ENCODE results near the gene SMARCB1.

The SMARCB1 gene

DNA sequence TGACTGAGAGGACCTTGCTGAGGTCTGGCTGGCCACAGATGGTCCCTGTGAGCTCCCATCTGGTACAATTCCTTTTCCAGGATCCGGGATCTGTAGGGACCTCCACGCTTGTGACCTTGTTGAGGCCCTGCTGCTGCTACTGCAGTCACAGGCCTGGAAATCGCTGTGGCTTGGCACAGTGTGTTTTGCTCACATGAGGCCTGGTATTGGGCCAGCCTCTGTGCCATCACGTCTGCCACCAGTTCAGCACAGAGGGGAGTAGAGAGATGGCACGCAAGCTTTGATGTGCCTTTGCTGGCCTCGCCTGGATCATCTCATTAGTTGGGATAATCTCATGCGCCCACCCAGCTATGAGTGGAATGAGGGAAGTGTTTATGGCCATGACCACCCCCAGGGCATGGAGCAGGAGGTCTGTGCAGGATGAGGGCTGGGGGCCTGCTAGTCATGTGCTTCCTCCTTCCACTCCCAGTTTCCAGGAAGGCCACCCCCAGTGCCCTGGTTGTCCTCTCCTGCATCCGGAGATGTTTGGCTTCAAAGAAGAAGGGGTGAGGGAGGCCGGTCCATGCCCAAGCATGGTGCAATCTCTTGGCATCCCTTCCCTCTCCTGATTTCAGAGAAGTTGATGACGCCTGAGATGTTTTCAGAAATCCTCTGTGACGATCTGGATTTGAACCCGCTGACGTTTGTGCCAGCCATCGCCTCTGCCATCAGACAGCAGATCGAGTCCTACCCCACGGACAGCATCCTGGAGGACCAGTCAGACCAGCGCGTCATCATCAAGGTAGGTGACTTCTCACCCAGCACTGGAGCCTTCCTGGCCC lies 29.6 kb downstream of the SMARCB1 start:
- Mint-ChIP-seq H3K27ac (no peak overlapping the region), H3K4me3 (no peak overlapping the region), H3K9me3 (no peaks in the 10 kb centered on the region), H3K36me3 (peaks cover 50% of the 10 kb centered on the region), H3K4me1 (peaks cover 24% of the 10 kb centered on the region), H3K27me3 (no peaks in the 10 kb centered on the region)
- CTCF ChIA-PET = no interaction called here
- DNase-seq = no peak

GRCh38 chr22:23817146-23817545 lies 30.4 kb downstream of the SMARCB1 start:
- Mint-ChIP-seq H3K9me3 (no peaks in the 10 kb centered on the region), H3K4me3 (no peak overlapping the region), H3K36me3 (peaks cover 50% of the 10 kb centered on the region), H3K4me1 (peaks cover 27% of the 10 kb centered on the region), H3K27me3 (no peaks in the 10 kb centered on the region), H3K27ac (no peak overlapping the region)
- DNase-seq = no peak
- CTCF ChIA-PET = no interaction called here

GRCh38 chr22:23818541-23818940 lies 31.8 kb downstream of the SMARCB1 start:
- Mint-ChIP-seq H3K9me3 (no peaks in the 10 kb centered on the region), H3K4me1 (peaks cover 36% of the 10 kb centered on the region), H3K4me3 (no peak overlapping the region), H3K36me3 (peaks cover 56% of the 10 kb centered on the region), H3K27ac (no peak overlapping the region), H3K27me3 (no peaks in the 10 kb centered on the region)
- no peak for DNase-seq
- CTCF ChIA-PET = no interaction called here

- peaks cover 47% of the 10 kb centered on the region for H3K4me1 Mint-ChIP-seq
- no peaks in the 10 kb centered on the region for H3K27me3 Mint-ChIP-seq
- peaks cover 63% of the 10 kb centered on the region for H3K36me3 Mint-ChIP-seq
- CTCF ChIA-PET = interaction anchor here (1.2 kb wide), 1 partner anchor 50 kb away, joined by 4 read pairs; no protein-coding TSS in a partner anchor
- peak; percentile 59 for DNase-seq
- H3K9me3 Mint-ChIP-seq = no peaks in the 10 kb centered on the region
- H3K27ac Mint-ChIP-seq = peak overlapping the region; percentile 95
- H3K4me3 Mint-ChIP-seq = peak overlapping the region; percentile 35
These were observed 34.0 kb downstream of the SMARCB1 start for GRCh38 chr22:23820748-23821211.

GRCh38 chr22:23822101-23822671 lies 35.4 kb downstream of the SMARCB1 start:
- Mint-ChIP-seq H3K27ac (peak overlapping the region; percentile 64), H3K4me3 (no peak overlapping the region), H3K36me3 (peaks cover 59% of the 10 kb centered on the region), H3K9me3 (no peaks in the 10 kb centered on the region), H3K4me1 (peaks cover 58% of the 10 kb centered on the region), H3K27me3 (no peaks in the 10 kb centered on the region)
- CTCF ChIA-PET = interaction anchor here (0.6 kb wide), 1 partner anchor 177 kb away, joined by 3 read pairs; no protein-coding TSS in a partner anchor
- DNase-seq = no peak

DNA sequence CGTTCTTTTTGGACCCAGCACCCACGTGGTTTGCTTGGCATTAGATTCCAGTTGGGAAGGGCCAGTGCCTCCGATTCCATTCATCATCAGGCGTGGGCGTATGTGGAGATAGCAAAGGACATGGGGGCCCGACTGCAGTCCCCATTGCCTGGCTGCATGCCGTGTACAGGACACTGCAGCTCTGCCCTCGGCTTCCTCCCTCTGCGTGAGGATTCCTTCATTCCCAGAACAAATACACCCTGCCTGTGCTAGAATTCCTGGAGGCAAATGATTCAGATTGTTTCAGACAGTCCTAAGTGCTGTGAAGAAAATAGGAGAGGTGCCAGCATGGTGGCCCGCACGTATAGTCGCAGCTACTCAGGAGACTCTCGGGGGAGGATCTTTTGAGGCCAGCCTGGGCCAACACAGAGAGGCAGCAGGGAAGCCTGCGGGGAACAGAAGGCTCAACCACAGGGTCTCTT lies 36.6 kb downstream of the SMARCB1 start:
- Mint-ChIP-seq H3K9me3 (no peaks in the 10 kb centered on the region), H3K4me3 (no peak overlapping the region), H3K36me3 (peaks cover 52% of the 10 kb centered on the region), H3K4me1 (peaks cover 57% of the 10 kb centered on the region), H3K27me3 (no peaks in the 10 kb centered on the region), H3K27ac (peak overlapping the region; percentile 76)
- CTCF ChIA-PET = no interaction called here
- no peak for DNase-seq

- CTCF ChIA-PET = no interaction called here
- H3K36me3 Mint-ChIP-seq = peaks cover 61% of the 10 kb centered on the region
- no peak for DNase-seq
- H3K27me3 Mint-ChIP-seq = no peaks in the 10 kb centered on the region
- H3K4me3 Mint-ChIP-seq = no peak overlapping the region
- H3K4me1 Mint-ChIP-seq = peaks cover 51% of the 10 kb centered on the region
- H3K27ac Mint-ChIP-seq = peak overlapping the region; percentile 95
- H3K9me3 Mint-ChIP-seq = no peaks in the 10 kb centered on the region
These were observed 37.9 kb downstream of the SMARCB1 start for GRCh38 chr22:23824476-23825245.

- H3K4me3 Mint-ChIP-seq = no peak overlapping the region
- H3K9me3 Mint-ChIP-seq = no peaks in the 10 kb centered on the region
- DNase-seq = no peak
- CTCF ChIA-PET = interaction anchor here (0.7 kb wide), 1 partner anchor 29 kb away, joined by 3 read pairs; no protein-coding TSS in a partner anchor
- no peaks in the 10 kb centered on the region for H3K27me3 Mint-ChIP-seq
- peak overlapping the region; percentile 95 for H3K27ac Mint-ChIP-seq
- H3K36me3 Mint-ChIP-seq = peaks cover 67% of the 10 kb centered on the region
- H3K4me1 Mint-ChIP-seq = peaks cover 46% of the 10 kb centered on the region
These were observed 38.6 kb downstream of the SMARCB1 start for GRCh38 chr22:23825246-23825905.

- peaks cover 65% of the 10 kb centered on the region for H3K36me3 Mint-ChIP-seq
- H3K4me1 Mint-ChIP-seq = peaks cover 35% of the 10 kb centered on the region
- peak overlapping the region; percentile 95 for H3K27ac Mint-ChIP-seq
- DNase-seq = no peak
- CTCF ChIA-PET = no interaction called here
- no peaks in the 10 kb centered on the region for H3K27me3 Mint-ChIP-seq
- no peaks in the 10 kb centered on the region for H3K9me3 Mint-ChIP-seq
- H3K4me3 Mint-ChIP-seq = no peak overlapping the region
These were observed 40.0 kb downstream of the SMARCB1 start for GRCh38 chr22:23826510-23827350.

GRCh38 chr22:23827351-23827995 lies 40.7 kb downstream of the SMARCB1 start:
- H3K9me3 Mint-ChIP-seq = no peaks in the 10 kb centered on the region
- CTCF ChIA-PET = no interaction called here
- peak overlapping the region; percentile 70 for H3K27ac Mint-ChIP-seq
- no peaks in the 10 kb centered on the region for H3K27me3 Mint-ChIP-seq
- no peak for DNase-seq
- H3K36me3 Mint-ChIP-seq = peaks cover 59% of the 10 kb centered on the region
- peaks cover 31% of the 10 kb centered on the region for H3K4me1 Mint-ChIP-seq
- H3K4me3 Mint-ChIP-seq = no peak overlapping the region

DNA sequence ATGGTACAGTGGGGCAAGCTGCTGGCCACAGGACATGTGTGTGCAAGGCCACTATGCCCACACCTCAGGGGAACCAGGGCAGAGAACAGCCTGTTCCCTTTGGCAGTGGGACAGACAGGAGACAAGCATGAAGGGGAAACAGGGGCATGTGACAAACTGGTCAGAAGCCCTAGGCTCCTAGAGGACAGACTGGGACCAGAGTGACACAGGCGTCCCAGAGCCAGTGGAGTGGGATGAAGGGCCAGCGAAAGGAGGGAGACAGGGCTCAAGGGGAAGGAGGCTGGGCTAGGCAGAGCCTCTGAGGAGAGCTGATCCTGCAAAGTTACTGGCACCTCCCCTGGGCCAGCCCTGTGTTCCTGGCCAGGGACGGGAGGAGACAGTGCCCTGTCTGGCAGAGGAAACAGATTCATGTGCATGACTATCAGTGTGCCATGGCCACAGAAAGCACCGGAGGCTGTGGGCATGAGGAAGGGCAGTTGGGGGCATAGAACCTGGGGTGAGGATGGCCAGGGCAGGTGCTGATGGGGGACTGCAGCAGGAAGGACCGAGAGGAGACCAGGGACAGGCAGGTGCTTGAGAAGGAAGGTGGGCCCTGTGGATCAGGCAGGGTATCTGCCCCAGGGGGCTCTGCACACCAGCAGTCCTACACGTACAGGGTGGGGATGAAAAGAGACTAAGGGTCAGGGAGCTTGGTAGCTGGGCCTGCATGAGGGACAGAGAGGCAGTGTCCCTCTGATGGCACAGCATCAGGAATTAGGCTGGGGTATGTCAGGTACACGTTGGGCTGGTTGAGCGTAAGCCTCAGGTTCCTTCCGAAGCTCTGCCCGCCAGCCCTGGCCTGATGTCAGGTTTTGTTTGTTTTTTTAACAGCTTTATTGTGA lies 42.3 kb downstream of the SMARCB1 start:
- CTCF ChIA-PET = no interaction called here
- Mint-ChIP-seq H3K27me3 (no peaks in the 10 kb centered on the region), H3K4me1 (peaks cover 21% of the 10 kb centered on the region), H3K4me3 (no peak overlapping the region), H3K9me3 (no peaks in the 10 kb centered on the region), H3K36me3 (peaks cover 45% of the 10 kb centered on the region), H3K27ac (peak overlapping the region; percentile 53)
- no peak for DNase-seq

DNA sequence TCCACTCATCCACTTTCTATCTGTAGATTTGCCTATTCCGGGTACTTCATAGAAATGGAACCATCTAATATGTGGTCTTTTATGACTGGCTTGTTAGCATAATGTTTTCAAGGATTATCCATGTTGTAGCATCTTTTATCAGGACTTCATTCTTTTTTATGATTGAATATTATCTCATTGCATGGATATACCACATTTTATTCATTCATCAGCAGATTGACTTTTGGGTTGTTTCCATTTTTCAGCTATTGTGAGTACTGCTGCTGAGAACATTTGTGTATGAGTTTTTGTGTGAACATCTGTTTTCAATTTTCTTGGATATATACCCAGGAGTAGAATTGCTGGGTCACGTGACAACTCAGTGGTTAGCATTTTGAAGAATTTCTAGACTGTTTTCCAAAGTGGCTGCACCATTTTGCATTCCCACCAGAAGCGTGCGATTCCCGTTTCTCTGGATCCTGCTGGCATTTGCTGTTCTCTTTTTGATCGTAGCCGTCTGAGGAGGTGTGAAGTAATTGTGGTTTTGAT lies 43.1 kb downstream of the SMARCB1 start:
- Mint-ChIP-seq H3K27me3 (no peaks in the 10 kb centered on the region), H3K4me3 (no peak overlapping the region), H3K9me3 (no peaks in the 10 kb centered on the region), H3K36me3 (peaks cover 39% of the 10 kb centered on the region), H3K4me1 (peaks cover 20% of the 10 kb centered on the region), H3K27ac (no peak overlapping the region)
- no peak for DNase-seq
- CTCF ChIA-PET = no interaction called here

Data from activated naive CD4-positive, alpha-beta T cell treated with anti-CD3 and anti-CD28 coated beads, Interleukin-2, amount 10 ng/mL, durations not matched to agents 7 days and 5 days (primary cell).